ENCODE measurements around the gene RORC. TPM values are rescaled to one million over a fixed set of nuclear protein-coding genes. Genes with fewer than 3 reads are reported as not detected.
A peak's percentile ranks its signal among the peaks of the same experiment; 100 is the strongest.

RORC gene
- total and polyA plus RNA-seq, 9 donors: 2.5 to 8.8 (median 7.8) TPM

DNA sequence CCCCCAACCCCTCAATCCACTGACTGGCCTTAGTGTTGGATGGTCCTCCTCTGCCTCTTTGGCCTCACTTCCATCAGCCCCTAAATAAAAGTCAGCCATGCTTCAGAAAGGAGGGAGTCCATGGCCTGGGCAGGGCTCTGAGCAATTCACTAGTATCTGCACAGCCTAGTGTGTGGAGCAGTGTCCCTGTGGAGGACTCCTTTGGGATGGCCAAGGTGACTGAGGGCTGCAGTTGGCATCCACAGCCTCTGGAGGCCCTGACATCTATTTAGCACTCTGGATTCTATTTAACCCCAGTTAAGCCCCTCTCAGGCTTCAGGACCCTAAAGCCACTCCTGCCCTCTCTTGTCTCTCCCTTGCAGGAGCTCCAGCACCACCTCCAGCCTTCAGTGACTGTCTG, 18.3 kb upstream of the RORC start:
- Histone ChIP-seq H3K27me3 (ENCODE audit: control insufficient read depth, insufficient read depth, low read length) (peaks cover 9% of the 10 kb centered on the region), H3K27ac (ENCODE audit: low read length) (no peak overlapping the region)
- DNase-seq: no peak

DNA sequence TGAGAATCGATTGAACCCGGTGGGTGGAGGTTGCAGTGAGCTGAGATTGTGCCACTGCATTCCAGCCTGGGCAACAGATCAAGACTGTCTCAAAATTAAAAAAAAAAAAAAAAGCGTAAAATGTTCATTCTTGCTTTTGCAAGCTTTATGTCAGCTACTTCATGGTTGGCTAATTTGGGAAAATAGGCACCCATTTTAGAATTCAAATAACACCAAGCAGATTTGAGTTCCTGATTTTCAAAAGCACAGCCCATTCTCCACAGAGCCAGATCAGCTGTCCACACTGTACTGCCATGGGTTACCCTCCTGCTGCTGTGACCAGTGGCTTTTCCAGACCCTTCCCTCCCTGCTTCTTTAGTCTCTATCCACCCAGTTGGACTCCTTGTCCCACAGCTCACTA, 17.5 kb upstream of the RORC start:
- H3K36me3 ChIP-seq (ENCODE audit: control insufficient read depth, insufficient read depth, low read length): no peaks in the 10 kb centered on the region
- peaks cover 9% of the 10 kb centered on the region for H3K4me1 ChIP-seq (ENCODE audit: control insufficient read depth, insufficient read depth, low read length)
- WGBS (ENCODE audit: insufficient coverage): 96% methylated on average over 2 of the region's 3 CpGs
- no peak overlapping the region for H3K4me3 ChIP-seq (ENCODE audit: low read length)
- H3K9me3 ChIP-seq (replicated peaks; ENCODE audit: control insufficient read depth, low read depth, low read length): no peaks in the 10 kb centered on the region
- H3K27me3 ChIP-seq (ENCODE audit: control insufficient read depth, insufficient read depth, low read length): peaks cover 11% of the 10 kb centered on the region
- no peak for DNase-seq
- H3K27ac ChIP-seq (ENCODE audit: low read length): no peak overlapping the region

More for the DNA sequence above, 18.3 kb upstream of the RORC start:
- H3K9me3 ChIP-seq (replicated peaks; ENCODE audit: control insufficient read depth, low read depth, low read length): no peaks in the 10 kb centered on the region
- peaks cover 9% of the 10 kb centered on the region for H3K4me1 ChIP-seq (ENCODE audit: control insufficient read depth, insufficient read depth, low read length)
- no peaks in the 10 kb centered on the region for H3K36me3 ChIP-seq (ENCODE audit: control insufficient read depth, insufficient read depth, low read length)
- H3K4me3 ChIP-seq (ENCODE audit: low read length): no peak overlapping the region

DNA sequence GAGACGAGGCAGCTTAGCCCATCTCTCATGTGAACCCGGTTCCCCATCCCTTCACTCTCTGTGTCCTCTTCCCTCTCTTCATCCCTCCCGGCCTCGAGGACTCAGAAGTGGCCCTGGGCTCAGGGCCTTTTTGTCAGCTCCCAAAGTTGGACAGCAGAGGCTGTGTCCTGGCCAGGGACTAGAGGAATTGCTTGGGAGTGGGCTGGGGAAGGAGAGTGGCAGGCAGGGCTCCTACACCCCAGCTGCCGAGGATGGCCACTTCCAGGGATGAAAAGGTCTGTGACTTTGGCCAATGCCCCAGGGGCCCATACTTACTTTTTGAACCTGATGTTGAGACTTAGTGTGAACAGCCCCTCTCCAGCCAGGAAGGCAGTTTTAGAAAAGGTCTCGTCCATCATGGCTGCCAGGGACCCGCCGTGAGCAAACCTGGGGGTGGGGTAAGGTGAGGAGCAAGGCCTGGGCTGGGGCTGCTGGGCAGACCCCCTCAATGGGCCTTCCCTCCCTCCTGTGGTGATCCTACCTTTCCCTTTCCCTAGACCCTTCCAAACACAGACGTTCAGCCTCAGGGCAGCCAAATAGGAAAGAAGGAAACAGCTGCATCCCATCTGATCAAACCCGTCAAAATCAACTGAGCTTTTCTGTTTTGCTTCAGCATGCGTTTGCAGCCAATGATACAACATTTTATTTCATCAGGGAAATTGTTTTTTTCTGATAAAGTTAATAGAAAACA, 16.4 kb upstream of the RORC start:
- 46% methylated on average over 5 of the region's 11 CpGs for whole genome bisulfite sequencing (ENCODE audit: insufficient coverage)
- no peak overlapping the region for H3K4me3 ChIP-seq (ENCODE audit: low read length)
- peaks cover 9% of the 10 kb centered on the region for H3K4me1 ChIP-seq (ENCODE audit: control insufficient read depth, insufficient read depth, low read length)
- no peak for DNase-seq
- peaks cover 11% of the 10 kb centered on the region for H3K27me3 ChIP-seq (ENCODE audit: control insufficient read depth, insufficient read depth, low read length)
- H3K27ac ChIP-seq (ENCODE audit: low read length): no peak overlapping the region
- H3K9me3 ChIP-seq (replicated peaks; ENCODE audit: control insufficient read depth, low read depth, low read length): no peaks in the 10 kb centered on the region
- no peaks in the 10 kb centered on the region for H3K36me3 ChIP-seq (ENCODE audit: control insufficient read depth, insufficient read depth, low read length)

DNA sequence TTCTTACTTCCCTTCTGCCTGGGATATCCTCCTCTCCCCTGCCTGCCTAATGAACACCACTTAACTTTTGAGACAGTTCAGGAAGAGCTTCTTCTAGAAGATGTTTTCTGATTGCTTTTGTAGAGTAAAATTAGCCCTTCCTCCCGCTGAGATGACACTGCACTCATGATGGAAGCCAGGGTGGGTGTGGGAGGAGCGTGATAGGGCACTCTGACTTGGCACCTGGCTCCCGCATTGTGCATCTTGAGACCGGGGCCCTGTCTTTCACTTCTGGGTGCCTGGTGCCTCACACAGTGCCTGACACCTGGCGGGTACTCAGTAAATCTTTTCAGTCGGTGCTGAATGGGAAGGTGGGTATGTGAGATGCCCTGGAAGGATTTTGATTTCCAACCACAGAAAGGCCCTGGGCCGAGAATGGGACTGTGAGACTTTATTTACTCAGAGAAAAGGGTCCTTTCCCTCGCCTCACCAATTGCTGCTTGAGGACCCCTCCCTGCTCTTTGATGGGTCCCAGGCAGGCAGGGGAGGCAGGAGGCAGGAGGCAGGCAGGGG, 15.2 kb upstream of the RORC start:
- WGBS (ENCODE audit: insufficient coverage): 87% methylated on average over 4 of the region's 8 CpGs
- no peak overlapping the region for H3K4me3 ChIP-seq (ENCODE audit: low read length)
- no peaks in the 10 kb centered on the region for H3K36me3 ChIP-seq (ENCODE audit: control insufficient read depth, insufficient read depth, low read length)
- no peaks in the 10 kb centered on the region for H3K9me3 ChIP-seq (replicated peaks; ENCODE audit: control insufficient read depth, low read depth, low read length)
- H3K4me1 ChIP-seq (ENCODE audit: control insufficient read depth, insufficient read depth, low read length): peaks cover 9% of the 10 kb centered on the region
- no peak overlapping the region for H3K27ac ChIP-seq (ENCODE audit: low read length)
- peaks cover 12% of the 10 kb centered on the region for H3K27me3 ChIP-seq (ENCODE audit: control insufficient read depth, insufficient read depth, low read length)
- DNase-seq: no peak

DNA sequence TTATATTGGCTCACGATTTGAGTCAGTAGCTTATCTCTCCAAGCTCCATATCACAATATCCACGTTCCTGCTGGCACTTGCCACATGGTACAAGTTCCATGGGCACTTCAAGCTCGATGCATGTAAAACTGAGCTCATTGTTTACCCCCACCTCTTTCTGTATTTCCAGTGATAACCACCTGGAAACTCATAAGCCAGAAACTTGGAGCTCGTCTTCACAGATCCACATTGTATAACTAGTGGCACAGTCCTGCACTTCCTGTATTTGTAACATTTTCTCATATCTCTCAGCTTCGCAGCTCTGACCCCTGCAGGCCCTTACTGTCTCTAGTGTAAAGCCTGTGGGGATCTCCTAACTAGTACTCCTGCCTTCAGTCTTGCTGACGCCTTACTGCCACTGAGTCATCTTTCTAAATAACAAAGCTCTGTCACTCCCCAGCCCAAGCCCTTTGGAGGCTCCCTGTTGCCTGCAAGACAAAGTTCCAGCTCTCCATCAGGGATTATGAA, 14.5 kb upstream of the RORC start:
- no peak for DNase-seq
- Histone ChIP-seq H3K9me3 (replicated peaks; ENCODE audit: control insufficient read depth, low read depth, low read length) (no peaks in the 10 kb centered on the region), H3K27ac (ENCODE audit: low read length) (no peak overlapping the region), H3K4me1 (ENCODE audit: control insufficient read depth, insufficient read depth, low read length) (peaks cover 9% of the 10 kb centered on the region), H3K27me3 (ENCODE audit: control insufficient read depth, insufficient read depth, low read length) (peaks cover 14% of the 10 kb centered on the region), H3K4me3 (ENCODE audit: low read length) (no peak overlapping the region), H3K36me3 (ENCODE audit: control insufficient read depth, insufficient read depth, low read length) (no peaks in the 10 kb centered on the region)
- WGBS (ENCODE audit: insufficient coverage): 60% methylated on average over 6 of the region's 6 CpGs

DNA sequence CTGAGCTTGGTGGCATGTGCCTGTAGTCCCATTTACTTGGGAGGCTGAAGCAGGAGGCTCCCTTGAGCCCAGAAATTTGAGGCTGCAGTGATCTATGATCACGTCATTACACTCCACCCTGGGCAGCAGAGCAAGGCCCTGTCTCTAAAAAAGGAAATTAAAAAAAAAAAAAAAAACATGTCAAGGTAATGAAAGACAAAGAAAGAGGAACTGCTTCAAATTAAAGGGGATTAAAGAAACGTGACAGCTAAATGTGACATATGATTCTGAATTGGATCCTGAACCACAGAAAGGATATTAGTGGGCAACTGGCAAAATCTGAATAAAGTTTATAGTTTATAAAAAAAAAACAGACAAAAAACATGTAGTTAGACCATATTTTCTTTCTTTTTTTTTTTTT, 11.8 kb upstream of the RORC start:
- Histone ChIP-seq H3K4me3 (ENCODE audit: low read length) (no peak overlapping the region), H3K9me3 (replicated peaks; ENCODE audit: control insufficient read depth, low read depth, low read length) (no peaks in the 10 kb centered on the region), H3K27me3 (ENCODE audit: control insufficient read depth, insufficient read depth, low read length) (peaks cover 35% of the 10 kb centered on the region), H3K4me1 (ENCODE audit: control insufficient read depth, insufficient read depth, low read length) (peaks cover 19% of the 10 kb centered on the region), H3K27ac (ENCODE audit: low read length) (no peak overlapping the region), H3K36me3 (ENCODE audit: control insufficient read depth, insufficient read depth, low read length) (no peaks in the 10 kb centered on the region)
- no peak for DNase-seq
- WGBS (ENCODE audit: insufficient coverage): no CpG with 5 or more reads among the region's 2 CpGs

DNA sequence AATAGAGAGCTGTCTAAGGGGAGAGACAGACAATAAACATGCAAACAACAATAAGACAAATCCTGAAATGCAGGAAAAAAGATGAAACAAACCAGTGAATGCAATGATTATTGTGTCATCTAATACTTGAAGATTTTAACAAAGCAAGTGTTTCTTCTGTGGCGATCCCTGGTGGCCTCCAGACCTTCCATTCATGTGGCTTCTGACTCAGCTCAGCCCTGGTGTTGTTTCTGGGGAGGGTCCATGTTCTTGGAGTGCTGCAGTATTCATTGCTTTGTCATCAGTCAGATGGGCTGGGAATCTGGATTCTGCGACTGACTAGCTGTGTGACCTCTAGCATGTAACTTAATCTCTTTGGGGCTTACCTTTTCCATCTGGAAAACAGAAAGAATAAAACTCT, 9.5 kb upstream of the RORC start:
- peaks cover 50% of the 10 kb centered on the region for H3K27me3 ChIP-seq (ENCODE audit: control insufficient read depth, insufficient read depth, low read length)
- H3K4me1 ChIP-seq (ENCODE audit: control insufficient read depth, insufficient read depth, low read length): peaks cover 21% of the 10 kb centered on the region
- DNase-seq: no peak
- WGBS (ENCODE audit: insufficient coverage): 60% methylated on average over 1 of the region's 2 CpGs
- H3K36me3 ChIP-seq (ENCODE audit: control insufficient read depth, insufficient read depth, low read length): no peaks in the 10 kb centered on the region
- no peak overlapping the region for H3K4me3 ChIP-seq (ENCODE audit: low read length)
- H3K9me3 ChIP-seq (replicated peaks; ENCODE audit: control insufficient read depth, low read depth, low read length): no peaks in the 10 kb centered on the region
- no peak overlapping the region for H3K27ac ChIP-seq (ENCODE audit: low read length)

DNA sequence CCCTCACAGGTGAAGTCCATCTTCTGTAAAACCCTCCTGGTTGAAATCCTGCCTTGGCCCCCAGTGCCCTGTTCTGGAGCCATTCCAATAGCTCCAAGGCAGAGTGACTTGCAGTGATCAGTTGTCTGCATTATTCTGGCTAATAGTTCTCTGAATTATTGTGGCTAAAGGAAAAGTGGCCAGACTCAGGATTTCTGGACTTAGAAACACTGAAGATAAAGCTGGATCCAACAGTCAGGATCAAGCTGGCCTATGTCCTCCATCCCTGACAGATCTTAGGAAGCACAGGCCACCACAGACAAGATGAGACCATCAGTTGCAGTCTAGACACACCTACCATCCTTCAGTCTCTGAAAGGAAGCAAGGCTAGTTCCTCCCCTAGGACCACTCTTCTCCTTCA, 8.8 kb upstream of the RORC start:
- Histone ChIP-seq H3K27ac (ENCODE audit: low read length) (no peak overlapping the region), H3K27me3 (ENCODE audit: control insufficient read depth, insufficient read depth, low read length) (peaks cover 52% of the 10 kb centered on the region)

DNA sequence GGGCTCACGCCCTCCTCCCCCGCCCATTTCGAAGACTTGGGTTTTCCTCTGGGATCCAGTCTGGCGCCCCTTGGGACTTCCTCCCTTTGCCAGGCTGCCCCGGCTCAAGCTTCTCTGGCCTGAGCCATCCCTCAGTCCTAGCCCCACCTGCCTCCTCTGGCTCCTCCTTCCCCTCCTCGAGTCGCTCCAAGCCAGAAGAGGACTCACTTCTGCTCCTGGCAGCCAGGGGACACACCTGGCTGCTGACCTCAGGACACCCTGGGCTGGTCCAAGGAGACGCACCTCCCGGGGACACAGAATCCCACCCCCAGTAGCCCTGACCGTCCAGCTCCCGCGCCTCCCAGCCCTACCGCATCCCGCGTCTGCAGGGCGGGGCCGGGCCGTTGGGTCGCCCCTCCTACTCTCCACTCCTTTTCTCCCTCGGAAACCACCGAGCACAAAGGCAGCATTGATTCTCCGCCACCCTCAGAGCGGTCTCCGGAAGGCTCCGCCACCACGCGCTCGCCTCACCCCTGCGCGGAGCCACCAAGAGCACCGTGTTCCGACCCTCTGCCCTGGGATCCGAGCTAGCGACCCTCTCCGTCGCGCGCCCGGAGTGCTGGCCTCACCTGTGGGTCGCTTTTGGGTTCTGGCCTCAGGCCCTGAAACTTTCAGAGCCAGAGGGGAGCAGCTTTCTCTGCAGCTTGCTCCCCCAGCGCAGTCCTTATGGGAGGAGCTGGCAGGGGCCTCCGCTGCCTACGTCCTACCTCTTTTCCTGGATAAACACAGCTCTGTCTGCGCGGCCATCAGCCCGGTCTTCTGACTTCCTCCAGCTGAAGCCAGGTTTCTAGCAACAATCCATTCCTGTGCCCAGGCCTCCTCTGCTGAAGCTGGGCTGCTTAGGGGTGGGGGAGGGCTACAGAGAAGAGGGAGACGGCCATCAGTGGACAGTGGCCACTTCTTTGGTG, 8.1 kb upstream of the RORC start, which contains the start of gene C2CD4D:
C2CD4D (minus strand) TSS at position 364 of the 947 bp plus-strand sequence. CDS start 831 bp downstream, outside the sequence.
- no peak for DNase-seq
- H3K27me3 ChIP-seq (ENCODE audit: control insufficient read depth, insufficient read depth, low read length): peaks cover 56% of the 10 kb centered on the region

More for the DNA sequence above, 8.8 kb upstream of the RORC start:
- Histone ChIP-seq H3K4me3 (ENCODE audit: low read length) (no peak overlapping the region), H3K9me3 (replicated peaks; ENCODE audit: control insufficient read depth, low read depth, low read length) (no peaks in the 10 kb centered on the region), H3K4me1 (ENCODE audit: control insufficient read depth, insufficient read depth, low read length) (peaks cover 21% of the 10 kb centered on the region), H3K36me3 (ENCODE audit: control insufficient read depth, insufficient read depth, low read length) (no peaks in the 10 kb centered on the region)
- no peak for DNase-seq

DNA sequence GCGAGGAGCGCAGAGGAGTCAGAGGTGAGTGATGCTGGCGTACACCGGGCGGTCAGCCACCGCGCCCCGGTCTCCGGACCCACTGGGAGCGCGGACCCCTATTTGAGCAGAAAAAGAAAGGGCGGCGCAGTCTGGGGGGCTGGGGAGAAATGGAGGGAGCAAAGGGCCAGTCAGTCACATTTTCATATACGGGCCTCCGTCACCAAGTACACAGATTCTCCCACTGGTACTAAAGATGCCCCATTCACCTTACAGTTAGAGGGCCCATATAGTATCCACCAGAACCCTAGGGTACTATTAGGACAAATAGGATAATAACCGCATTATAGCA, 7.4 kb upstream of the RORC start:
- Histone ChIP-seq H3K27me3 (ENCODE audit: control insufficient read depth, insufficient read depth, low read length) (peaks cover 54% of the 10 kb centered on the region), H3K36me3 (ENCODE audit: control insufficient read depth, insufficient read depth, low read length) (no peaks in the 10 kb centered on the region), H3K9me3 (replicated peaks; ENCODE audit: control insufficient read depth, low read depth, low read length) (no peaks in the 10 kb centered on the region), H3K27ac (ENCODE audit: low read length) (no peak overlapping the region), H3K4me3 (ENCODE audit: low read length) (no peak overlapping the region), H3K4me1 (ENCODE audit: control insufficient read depth, insufficient read depth, low read length) (peaks cover 21% of the 10 kb centered on the region)
- 4% methylated on average over 12 of the region's 16 CpGs for WGBS (ENCODE audit: insufficient coverage)
- DNase-seq: no peak

More for the DNA sequence above, 8.1 kb upstream of the RORC start, which contains the start of gene C2CD4D:
- no peaks in the 10 kb centered on the region for H3K9me3 ChIP-seq (replicated peaks; ENCODE audit: control insufficient read depth, low read depth, low read length)
- no peaks in the 10 kb centered on the region for H3K36me3 ChIP-seq (ENCODE audit: control insufficient read depth, insufficient read depth, low read length)
- WGBS (ENCODE audit: insufficient coverage): 1% methylated on average over 43 of the region's 47 CpGs
- H3K4me1 ChIP-seq (ENCODE audit: control insufficient read depth, insufficient read depth, low read length): peaks cover 21% of the 10 kb centered on the region
- H3K27ac ChIP-seq (ENCODE audit: low read length): no peak within 1 kb of the TSS
- H3K4me3 ChIP-seq (ENCODE audit: low read length): peak within 1 kb of the TSS; percentile 19

All from muscle of leg (tissue), 11 donors.